ENCODE measurements around the gene NEK4.
"Not testable (repeated sequence)": the region's sequence is repeated elsewhere in the genome, so short reads cannot be mapped to it uniquely, and the experiment has no call there.

Gene NEK4

GRCh38 chr3:52695798-52696671, 74.7 kb downstream of the NEK4 start:
- no peak for DNase-seq

- no peak for DNase-seq
Observed at GRCh38 chr3:52694528-52695189, 76.1 kb downstream of the NEK4 start.

GRCh38 chr3:52693071-52693470, 77.7 kb downstream of the NEK4 start:
- no peak for DNase-seq

GRCh38 chr3:52690560-52690959, 80.2 kb downstream of the NEK4 start:
- DNase-seq, result no peak

- no peak for DNase-seq
Observed at GRCh38 chr3:52689151-52689550, 81.6 kb downstream of the NEK4 start.

- no peak for DNase-seq
Observed at GRCh38 chr3:52688266-52688665, 82.5 kb downstream of the NEK4 start.

GRCh38 chr3:52685709-52686691, 84.7 kb downstream of the NEK4 start, which contains the start of the genes GNL3 and PBRM1:
TSS of gene GNL3 (plus strand) at chr3:52686032. CDS start at chr3:52686093, 61 bp downstream.
TSS of gene PBRM1 (minus strand) at chr3:52685913.
- peak; percentile 95 for DNase-seq

GRCh38 chr3:52685285-52685708, 85.4 kb downstream of the NEK4 start:
- peak; percentile 93 for DNase-seq

- DNase-seq, result no peak
Observed at GRCh38 chr3:52684184-52684583, 86.6 kb downstream of the NEK4 start.

GRCh38 chr3:52683611-52684010, 87.1 kb downstream of the NEK4 start:
- DNase-seq, result no peak

- DNase-seq, result no peak
Observed at GRCh38 chr3:52682016-52682415, 88.7 kb downstream of the NEK4 start.

GRCh38 chr3:52681596-52681995, 89.1 kb downstream of the NEK4 start:
- no peak for DNase-seq

- no peak for DNase-seq
Observed at GRCh38 chr3:52679811-52680210, 90.9 kb downstream of the NEK4 start.

- no peak for DNase-seq
Observed at GRCh38 chr3:52679199-52679538, 91.6 kb downstream of the NEK4 start.

- DNase-seq, result no peak
Observed at GRCh38 chr3:52678265-52679198, 92.2 kb downstream of the NEK4 start.

- DNase-seq, result not testable (repeated sequence)
Observed at GRCh38 chr3:52676201-52676600, 94.5 kb downstream of the NEK4 start.

GRCh38 chr3:52671676-52672075, 99.1 kb downstream of the NEK4 start:
- DNase-seq, result no peak

- DNase-seq, result peak; percentile 53
Observed at GRCh38 chr3:52670621-52671521, 99.9 kb downstream of the NEK4 start.

- DNase-seq, result no peak
Observed at GRCh38 chr3:52663098-52663497, 107.6 kb downstream of the NEK4 start.

GRCh38 chr3:52660046-52660445, 110.7 kb downstream of the NEK4 start:
- no peak for DNase-seq
